Activated CD8-positive, alpha-beta memory T cell treated with anti-CD3 and anti-CD28 coated beads, Interleukin-2, amount 50 U/mL, for 1 hour (primary cell): ENCODE data around the gene GLTP.

Experiments used
- DNase-seq: peaks from one replicate; pipeline ENCODE4 v3.0.0-alpha.2; 2020; ENCODE audit errors: extremely low read depth

The GLTP gene

GRCh38 chr12:109842021-109842420, 38.3 kb downstream of the GLTP start:
- DNase-seq = no peak

GRCh38 chr12:109841356-109841755, 39.0 kb downstream of the GLTP start:
- DNase-seq = no peak

GRCh38 chr12:109840305-109841074, 39.9 kb downstream of the GLTP start:
- DNase-seq = no peak

GRCh38 chr12:109839444-109839843, 40.9 kb downstream of the GLTP start:
- DNase-seq = no peak

GRCh38 chr12:109836916-109837315, 43.4 kb downstream of the GLTP start:
- no peak for DNase-seq

GRCh38 chr12:109835827-109836226, 44.5 kb downstream of the GLTP start:
- no peak for DNase-seq

GRCh38 chr12:109833307-109834189, 46.8 kb downstream of the GLTP start, which contains the start of gene TRPV4:
TRPV4 (minus strand) TSS chr12:109833398; CDS start chr12:109814796, 18,602 bp downstream.
- no peak for DNase-seq

GRCh38 chr12:109832541-109833306, 47.6 kb downstream of the GLTP start:
- DNase-seq = no peak

GRCh38 chr12:109831929-109832328, 48.4 kb downstream of the GLTP start:
- no peak for DNase-seq

- DNase-seq = no peak
These were observed 49.0 kb downstream of the GLTP start for GRCh38 chr12:109831365-109831764.

GRCh38 chr12:109830718-109831117, 49.6 kb downstream of the GLTP start:
- DNase-seq = no peak

- no peak for DNase-seq
These were observed 50.1 kb downstream of the GLTP start for GRCh38 chr12:109830267-109830666.

GRCh38 chr12:109829667-109830066, 50.7 kb downstream of the GLTP start:
- DNase-seq = no peak

GRCh38 chr12:109828754-109829511, 51.4 kb downstream of the GLTP start:
- DNase-seq = no peak

- no peak for DNase-seq
These were observed 52.5 kb downstream of the GLTP start for GRCh38 chr12:109827566-109828550.

GRCh38 chr12:109827080-109827479, 53.3 kb downstream of the GLTP start:
- no peak for DNase-seq

GRCh38 chr12:109824731-109825130, 55.6 kb downstream of the GLTP start:
- DNase-seq = no peak

- DNase-seq = no peak
These were observed 57.4 kb downstream of the GLTP start for GRCh38 chr12:109822951-109823411.

- DNase-seq = no peak
These were observed 57.9 kb downstream of the GLTP start for GRCh38 chr12:109822416-109822815.

- no peak for DNase-seq
These were observed 58.4 kb downstream of the GLTP start for GRCh38 chr12:109821968-109822367.
